G401.6 (cell line): ENCODE results near the gene OR2T34.
"Not testable (repeated sequence)": the region's sequence is repeated elsewhere in the genome, so short reads cannot be mapped to it uniquely, and the experiment has no call there.

ENCODE experiments used
- FAIRE-seq: peaks from 2 replicates; lab custom pipeline; 2012; peaks lifted over from hg19 to GRCh38; lab: Jason Lieb, UNC

The OR2T34 gene

DNA sequence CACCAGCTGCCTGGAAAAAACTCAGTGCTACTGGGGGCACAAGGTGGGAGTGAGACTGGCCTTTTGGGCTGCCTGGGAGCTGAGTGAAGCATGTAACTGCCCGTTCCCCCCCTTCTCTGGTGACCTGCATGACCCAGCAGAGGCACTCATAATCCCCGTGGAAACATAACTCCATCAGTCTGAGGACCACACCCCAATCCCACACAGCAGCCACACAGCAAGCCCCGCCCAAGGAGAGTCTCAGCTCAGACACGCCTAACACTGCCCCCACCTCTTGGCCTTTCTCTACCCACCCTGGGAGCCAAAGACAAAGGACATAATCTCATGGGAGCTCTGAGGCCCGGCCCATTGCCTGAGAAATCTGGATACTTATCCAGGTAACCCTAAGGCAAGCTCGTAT is 23.5 kb downstream of the OR2T34 start:
- FAIRE-seq = not testable (repeated sequence)

DNA sequence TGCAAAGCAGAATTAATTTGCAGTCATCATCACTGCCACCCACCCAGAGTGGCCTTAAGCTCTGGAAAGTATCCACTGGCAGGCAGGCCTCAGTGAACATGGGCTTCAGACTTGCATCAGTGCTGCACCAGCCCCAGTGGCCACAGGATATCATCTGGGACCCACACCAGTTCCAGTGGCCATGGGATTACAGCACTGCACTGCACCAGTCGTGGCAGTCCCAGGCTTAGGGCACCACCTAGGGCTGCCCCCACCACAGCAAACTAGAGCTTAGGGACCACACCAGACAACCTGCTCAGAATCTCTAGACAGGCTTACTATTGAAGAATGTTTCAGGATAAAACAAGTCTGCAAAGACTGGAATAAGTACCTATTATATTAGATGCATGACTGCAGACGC is 27.2 kb downstream of the OR2T34 start:
- not testable (repeated sequence) for FAIRE-seq

DNA sequence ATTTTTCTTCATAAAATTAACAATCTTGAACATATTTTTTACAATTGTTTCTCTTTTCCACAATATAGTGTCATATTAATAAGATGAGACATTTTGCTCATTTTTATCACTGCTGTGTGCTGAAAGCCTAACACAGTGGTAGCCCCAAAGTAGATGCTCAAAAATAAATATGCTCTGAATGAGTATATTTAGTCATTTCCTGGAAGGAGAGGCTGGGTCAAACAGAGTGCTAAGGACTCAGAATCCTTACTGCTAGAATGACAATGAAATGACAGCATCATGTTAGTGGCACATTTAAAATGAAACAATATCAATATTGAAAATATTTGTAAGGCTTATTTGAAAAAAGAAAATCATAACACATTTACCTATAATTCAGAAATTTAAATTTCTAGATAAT is 37.1 kb downstream of the OR2T34 start:
- FAIRE-seq = peak; percentile 42
